Thyroid gland (tissue), 4 donors: ENCODE data around the gene FOXE3.

Experiments used
- POLR2A ChIP-seq, 2 donors: fragments of 450-650 bp; IDR thresholded peaks; one replicate each; pipeline ENCODE4 v1.6.1; 2017; ENCODE audit warnings: antibody characterized with exemption in 2 of 2, mild to moderate bottlenecking in 2 of 2, moderate library complexity in 1 of 2
- TF ChIP-seq, protein P1 (sequence below), 6 experiments: fragments of 200-600 bp in 3 of 6; fragments of 450-650 bp in 3 of 6; sonication (generic) in 3 of 6; IDR thresholded peaks; one replicate each; pipeline ENCODE4 v1.5.1; 2016 to 2019; ENCODE audit warnings: antibody characterized with exemption in 6 of 6, mild to moderate bottlenecking in 2 of 6, inconsistent platforms in 1 of 6, moderate library complexity in 1 of 6

GRCh38 chr1:47438165-47439016, 22.3 kb downstream of the FOXE3 start:
- TF ChIP-seq, protein P1, sequence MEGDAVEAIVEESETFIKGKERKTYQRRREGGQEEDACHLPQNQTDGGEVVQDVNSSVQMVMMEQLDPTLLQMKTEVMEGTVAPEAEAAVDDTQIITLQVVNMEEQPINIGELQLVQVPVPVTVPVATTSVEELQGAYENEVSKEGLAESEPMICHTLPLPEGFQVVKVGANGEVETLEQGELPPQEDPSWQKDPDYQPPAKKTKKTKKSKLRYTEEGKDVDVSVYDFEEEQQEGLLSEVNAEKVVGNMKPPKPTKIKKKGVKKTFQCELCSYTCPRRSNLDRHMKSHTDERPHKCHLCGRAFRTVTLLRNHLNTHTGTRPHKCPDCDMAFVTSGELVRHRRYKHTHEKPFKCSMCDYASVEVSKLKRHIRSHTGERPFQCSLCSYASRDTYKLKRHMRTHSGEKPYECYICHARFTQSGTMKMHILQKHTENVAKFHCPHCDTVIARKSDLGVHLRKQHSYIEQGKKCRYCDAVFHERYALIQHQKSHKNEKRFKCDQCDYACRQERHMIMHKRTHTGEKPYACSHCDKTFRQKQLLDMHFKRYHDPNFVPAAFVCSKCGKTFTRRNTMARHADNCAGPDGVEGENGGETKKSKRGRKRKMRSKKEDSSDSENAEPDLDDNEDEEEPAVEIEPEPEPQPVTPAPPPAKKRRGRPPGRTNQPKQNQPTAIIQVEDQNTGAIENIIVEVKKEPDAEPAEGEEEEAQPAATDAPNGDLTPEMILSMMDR (IDR thresholded peaks at IDR 0.05) = no peak
- no peak for TF ChIP-seq POLR2A (IDR thresholded peaks at IDR 0.05)
